Common myeloid progenitor, CD34-positive (primary cell): ENCODE data around the gene MACO1.

Experiments used
- CTCF ChIA-PET: fragments of 350-600 bp; sonication (Branson Sonifier 250); formaldehyde crosslinking; loops from one replicate; lab custom pipeline; 2021; ENCODE audit warnings: antibody characterized with exemption; lab: Charles Lee
- POLR2A ChIA-PET: fragments of 350-600 bp; sonication (Branson Sonifier 250); formaldehyde crosslinking; loops from one replicate; lab custom pipeline; 2021; ENCODE audit warnings: antibody characterized with exemption; lab: Charles Lee
- DNase-seq, 3 donors: peaks; one replicate each; pipeline versions ENCODE4 v3.0.0 to v3.0.0-alpha.2; 2013
- H3K27ac ChIP-seq, 2 experiments: 1 replicate in 1 of 2; 2 replicates in 1 of 2; pipeline ENCODE4 v1.7.0; 2013; ENCODE audit warnings: inconsistent platforms in 2 of 2, low read length in 2 of 2, mild to moderate bottlenecking in 2 of 2, low read depth in 1 of 2, moderate library complexity in 1 of 2; ENCODE audit not compliant: severe bottlenecking in 2 of 2, insufficient read depth in 1 of 2, poor library complexity in 1 of 2
- H3K27me3 ChIP-seq, 5 experiments: replicated peaks in 2 of 5; 1 replicate in 3 of 5; 2 replicates in 2 of 5; pipeline versions ENCODE4 v1.6.1 to v1.7.0; 2013; ENCODE audit warnings: low read length in 4 of 5, mild to moderate bottlenecking in 2 of 5, moderate library complexity in 2 of 5, inconsistent platforms in 1 of 5; ENCODE audit not compliant: insufficient read depth in 5 of 5, control insufficient read depth in 4 of 5
- H3K36me3 ChIP-seq, 4 experiments: 1 replicate in 2 of 4; 2 replicates in 2 of 4; pipeline versions ENCODE4 v1.6.1 to v1.7.0; 2013; ENCODE audit warnings: low read length in 3 of 4, control low read depth in 1 of 4, mild to moderate bottlenecking in 1 of 4; ENCODE audit not compliant: control insufficient read depth in 4 of 4, insufficient read depth in 4 of 4
- H3K4me1 ChIP-seq, 4 experiments: 1 replicate in 3 of 4; 2 replicates in 1 of 4; pipeline versions ENCODE4 v1.6.1 to v1.7.1; 2013; ENCODE audit warnings: low read length in 3 of 4, mild to moderate bottlenecking in 3 of 4, control low read depth in 1 of 4, inconsistent platforms in 1 of 4, moderate library complexity in 1 of 4; ENCODE audit not compliant: control insufficient read depth in 4 of 4, insufficient read depth in 4 of 4; ENCODE audit errors: control extremely low read depth in 1 of 4
- H3K4me3 ChIP-seq, 7 experiments: 1 replicate in 4 of 7; 2 replicates in 3 of 7; pipeline versions ENCODE4 v1.5.1 to v1.7.0; 2013; ENCODE audit warnings: mild to moderate bottlenecking in 7 of 7, low read length in 6 of 7, moderate library complexity in 6 of 7, inconsistent platforms in 2 of 7, low read depth in 2 of 7, control low read depth in 1 of 7; ENCODE audit not compliant: insufficient read depth in 4 of 7, control insufficient read depth in 1 of 7; ENCODE audit errors: extremely low read depth in 1 of 7
- H3K9me3 ChIP-seq, 5 experiments: 1 replicate in 4 of 5; 2 replicates in 1 of 5; pipeline versions ENCODE4 v1.6.1 to v1.7.1; 2013; ENCODE audit warnings: low read length in 4 of 5, mild to moderate bottlenecking in 2 of 5, inconsistent platforms in 1 of 5, low read depth in 1 of 5, moderate library complexity in 1 of 5; ENCODE audit not compliant: control insufficient read depth in 4 of 5, insufficient read depth in 2 of 5; ENCODE audit errors: control extremely low read depth in 1 of 5
- WGBS: methylation state at CpG from one replicate; pipeline ENCODE4 v1.1.5; 2013; ENCODE audit not compliant: insufficient coverage; 5-methylcytosine and 5-hydroxymethylcytosine counted together

Gene MACO1

DNA sequence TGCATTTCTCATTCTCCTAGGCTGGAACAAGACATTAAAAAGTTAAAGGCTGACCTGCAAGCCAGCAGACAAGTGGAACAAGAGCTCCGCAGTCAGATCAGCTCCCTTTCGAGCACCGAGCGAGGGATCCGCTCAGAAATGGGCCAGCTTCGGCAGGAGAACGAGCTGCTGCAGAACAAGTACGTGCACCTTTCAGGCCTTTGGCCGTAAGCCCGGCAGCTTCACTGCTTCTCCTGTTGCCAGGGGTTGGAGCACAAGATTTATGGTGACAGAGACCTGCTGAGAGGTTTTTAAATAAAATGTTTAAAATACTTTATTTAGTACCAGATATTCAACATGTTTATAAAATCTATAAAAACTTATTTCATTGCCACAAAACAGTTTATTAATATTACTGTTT, 53.4 kb downstream of the MACO1 start:
- 92% methylated on average over 10 of the region's 10 CpGs for WGBS
- peaks cover 3 to 33% (median 12%) of the 10 kb centered on the region in 4 experiments for H3K36me3 ChIP-seq
- H3K27me3 ChIP-seq, result no peaks in the 10 kb centered on the region
- CTCF ChIA-PET, result interaction anchor here (0.9 to 2.4 kb wide), 2 partner anchors 8 to 34 kb away, joined by 3 to 5 read pairs; no protein-coding TSS in a partner anchor
- no peak overlapping the region for H3K27ac ChIP-seq
- H3K9me3 ChIP-seq, result no peaks in the 10 kb centered on the region
- no peak for DNase-seq
- POLR2A ChIA-PET, result no interaction called here
- no peak overlapping the region for H3K4me3 ChIP-seq
- peaks cover 11 to 15% (median 13%) of the 10 kb centered on the region in 4 experiments for H3K4me1 ChIP-seq

DNA sequence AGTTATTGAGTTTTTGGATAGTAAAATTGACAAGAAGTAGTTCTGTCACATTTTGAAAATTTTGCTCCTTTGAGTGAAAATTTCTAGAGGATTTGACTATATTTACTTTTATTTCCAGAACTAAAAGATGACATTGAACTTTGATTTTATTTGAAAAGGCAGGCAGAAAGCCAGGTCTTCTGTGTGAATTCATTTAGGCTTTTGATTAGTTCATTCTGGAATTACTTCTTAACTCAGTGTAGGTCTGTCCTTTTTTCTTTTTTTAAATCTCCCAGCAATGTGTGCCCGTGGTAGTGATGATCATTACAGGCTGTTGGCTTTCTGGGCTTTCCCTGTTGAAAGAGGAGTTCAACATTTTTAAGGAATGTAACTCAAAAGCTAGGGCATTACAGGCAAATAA, 53.8 kb downstream of the MACO1 start:
- Histone ChIP-seq H3K27ac (peak overlapping the region in 1 of 2 experiments; percentile 38), H3K4me3 (no peak overlapping the region), H3K4me1 (peaks cover 11 to 15% (median 13%) of the 10 kb centered on the region in 4 experiments), H3K9me3 (no peaks in the 10 kb centered on the region), H3K36me3 (peaks cover 3 to 35% (median 14%) of the 10 kb centered on the region in 4 experiments), H3K27me3 (no peaks in the 10 kb centered on the region)
- WGBS, result 100% methylated on average over 1 of the region's 1 CpG
- POLR2A ChIA-PET, result no interaction called here
- DNase-seq, result no peak
- CTCF ChIA-PET, result interaction anchor here (0.6 to 2.4 kb wide), 2 partner anchors 9 to 52 kb away, joined by 3 to 5 read pairs; no protein-coding TSS in a partner anchor

DNA sequence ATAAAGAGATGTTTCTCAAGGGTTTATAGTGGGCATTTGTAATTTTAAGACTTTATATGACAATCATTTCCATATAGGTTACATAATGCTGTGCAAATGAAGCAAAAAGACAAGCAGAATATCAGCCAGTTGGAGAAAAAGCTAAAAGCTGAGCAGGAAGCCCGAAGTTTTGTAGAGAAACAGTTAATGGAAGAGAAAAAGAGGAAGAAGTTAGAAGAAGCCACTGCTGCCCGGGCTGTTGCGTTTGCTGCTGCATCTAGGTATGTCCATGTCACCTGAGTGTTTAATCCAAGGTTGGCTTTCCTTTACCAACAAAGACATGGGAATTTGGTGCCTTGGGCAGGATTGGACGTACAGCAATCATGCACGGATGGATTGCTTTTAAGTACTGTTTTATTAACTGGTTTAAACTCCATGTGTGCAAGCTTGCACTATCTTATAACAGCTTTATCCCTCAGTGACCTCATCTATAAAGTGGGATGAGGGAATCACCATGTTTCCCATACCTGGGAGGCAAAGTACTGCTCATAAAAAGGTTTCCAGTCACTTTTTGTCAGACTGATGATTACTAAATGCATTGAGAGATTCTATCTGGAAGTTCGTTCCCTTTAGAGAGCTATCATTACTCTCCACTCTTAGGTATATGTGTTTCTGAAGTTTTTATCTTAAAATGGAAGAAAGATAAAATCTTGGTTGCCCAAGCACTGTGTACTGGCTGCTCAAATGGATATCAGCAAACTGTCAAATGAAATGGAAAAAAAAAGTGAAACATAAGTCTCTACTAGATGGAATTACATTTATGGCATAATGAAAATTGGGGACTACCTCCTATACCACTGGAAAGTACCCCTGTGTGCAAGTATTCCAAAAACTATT, 55.1 kb downstream of the MACO1 start:
- ChIA-PET CTCF (interaction anchor here (0.8 to 4.1 kb wide), 10 partner anchors 10 to 57 kb away, joined by 3 to 16 read pairs (median 4); no protein-coding TSS in a partner anchor), POLR2A (no interaction called here)
- H3K36me3 ChIP-seq, result peaks cover 3 to 41% (median 21%) of the 10 kb centered on the region in 4 experiments
- H3K4me3 ChIP-seq, result no peak overlapping the region
- H3K27me3 ChIP-seq, result no peaks in the 10 kb centered on the region
- H3K4me1 ChIP-seq, result peaks cover 11 to 15% (median 13%) of the 10 kb centered on the region in 4 experiments
- peak in 2 of 3 donors; percentile 46 to 51 for DNase-seq
- 14% methylated on average over 5 of the region's 6 CpGs for WGBS
- H3K27ac ChIP-seq, result peak overlapping the region in 1 of 2 experiments; percentile 38
- H3K9me3 ChIP-seq, result no peaks in the 10 kb centered on the region

DNA sequence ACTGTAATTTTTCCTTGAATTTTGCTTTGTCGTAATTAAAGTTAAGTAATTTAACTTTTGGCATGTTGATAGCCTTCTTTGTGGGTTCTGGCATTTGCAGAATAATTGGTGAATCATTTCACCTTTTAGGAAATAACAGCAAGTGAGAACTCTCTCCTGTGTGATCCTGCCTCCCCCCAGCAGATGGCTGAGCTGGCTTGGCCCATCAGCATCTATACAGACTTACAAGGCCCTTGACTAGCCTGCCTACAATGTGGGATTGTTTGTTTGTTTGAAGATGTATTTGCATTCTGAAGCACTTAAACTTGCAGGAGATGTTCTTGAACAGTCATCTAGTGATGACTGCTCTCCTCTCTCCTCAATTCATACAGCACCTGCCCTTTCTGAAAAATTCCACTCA, 55.9 kb downstream of the MACO1 start:
- no peak overlapping the region for H3K4me3 ChIP-seq
- CTCF ChIA-PET, result interaction anchor here (0.8 to 4.1 kb wide), 9 partner anchors 10 to 74 kb away, joined by 3 to 20 read pairs (median 5); no protein-coding TSS in a partner anchor
- POLR2A ChIA-PET, result no interaction called here
- peaks cover 3 to 49% (median 27%) of the 10 kb centered on the region in 4 experiments for H3K36me3 ChIP-seq
- peak in 1 of 3 donors; percentile 41 for DNase-seq
- no peaks in the 10 kb centered on the region for H3K9me3 ChIP-seq
- H3K27ac ChIP-seq, result no peak overlapping the region
- peaks cover 11 to 15% (median 13%) of the 10 kb centered on the region in 4 experiments for H3K4me1 ChIP-seq
- no peaks in the 10 kb centered on the region for H3K27me3 ChIP-seq
- WGBS, result no CpG with 5 or more reads among the region's 1 CpG

DNA sequence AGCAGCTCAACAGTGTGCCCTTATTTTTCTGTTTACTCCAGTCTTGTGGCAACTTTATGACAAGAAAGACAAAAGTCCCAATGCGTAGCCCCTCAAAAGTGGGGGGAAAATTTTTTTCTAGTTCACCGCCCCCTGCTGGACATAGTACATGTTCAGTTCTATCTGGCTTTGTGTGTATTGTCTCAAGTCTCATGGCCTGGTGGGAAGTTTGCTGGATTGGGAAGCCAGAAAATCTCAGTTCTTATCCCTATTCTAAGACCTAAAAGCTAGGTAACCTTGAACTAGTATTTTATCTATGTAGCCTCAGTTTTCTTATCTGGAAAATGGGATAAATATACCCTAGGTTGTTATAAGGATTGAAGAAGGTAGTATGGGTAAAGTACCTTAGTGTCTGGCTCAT, 56.9 kb downstream of the MACO1 start:
- peak in 2 of 3 donors; percentile 50 to 55 for DNase-seq
- Histone ChIP-seq H3K4me3 (no peak overlapping the region), H3K27ac (no peak overlapping the region), H3K27me3 (no peaks in the 10 kb centered on the region), H3K9me3 (no peaks in the 10 kb centered on the region), H3K4me1 (peaks cover 11 to 15% (median 13%) of the 10 kb centered on the region in 4 experiments), H3K36me3 (peaks cover 8 to 56% (median 31%) of the 10 kb centered on the region in 4 experiments)
- CTCF ChIA-PET, result interaction anchor here (0.7 to 4.1 kb wide), 13 partner anchors 10 to 58 kb away, joined by 3 to 20 read pairs (median 4); no protein-coding TSS in a partner anchor
- POLR2A ChIA-PET, result no interaction called here
- 100% methylated on average over 1 of the region's 2 CpGs for WGBS

DNA sequence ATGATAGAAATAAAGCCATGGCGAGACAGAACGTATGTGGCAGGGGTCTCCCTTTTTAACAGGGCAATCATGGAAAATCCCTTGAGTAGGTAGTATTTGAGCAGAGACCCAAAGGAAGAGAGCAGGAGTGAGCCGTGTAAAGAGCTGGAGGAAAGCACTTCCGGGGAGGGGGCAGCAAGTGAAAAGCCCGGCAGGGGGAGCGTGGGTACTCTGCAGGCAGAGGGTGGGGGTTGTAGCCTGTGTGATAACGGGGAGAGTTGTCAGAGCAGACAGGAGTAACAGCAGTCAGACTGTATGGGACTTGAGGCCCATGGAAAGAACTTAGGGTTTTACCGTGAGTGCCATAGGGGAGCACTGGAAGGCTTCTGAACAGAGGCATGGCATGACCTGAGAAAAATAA, 61.6 kb downstream of the MACO1 start:
- ChIA-PET POLR2A (no interaction called here), CTCF (interaction anchor here (0.9 to 2.2 kb wide), 3 partner anchors 11 to 31 kb away, joined by 3 to 8 read pairs (median 3); no protein-coding TSS in a partner anchor)
- H3K4me1 ChIP-seq, result no peaks in the 10 kb centered on the region
- no peak overlapping the region for H3K4me3 ChIP-seq
- DNase-seq, result no peak
- H3K9me3 ChIP-seq, result no peaks in the 10 kb centered on the region
- no peak overlapping the region for H3K27ac ChIP-seq
- no peaks in the 10 kb centered on the region for H3K27me3 ChIP-seq
- 98% methylated on average over 8 of the region's 8 CpGs for WGBS
- H3K36me3 ChIP-seq, result peaks cover 18 to 70% (median 48%) of the 10 kb centered on the region in 4 experiments
